HL-60/S4 treated with phorbol 12-myristate 13-acetate at 8.2 ng/mL for 4 days and 3 days (cell line): ENCODE results near the gene SRGAP1.
"Not testable (repeated sequence)": the region's sequence is repeated elsewhere in the genome, so short reads cannot be mapped to it uniquely, and the experiment has no call there.

Experiments used
- in situ Hi-C: fragments of 300-500 bp; cut with MboI; formaldehyde crosslinking; loops from 2 replicates; pipeline ENCODE4 v1.15.0; 2022; ENCODE audit warnings: low sequenced_read_pairs

Gene SRGAP1

DNA sequence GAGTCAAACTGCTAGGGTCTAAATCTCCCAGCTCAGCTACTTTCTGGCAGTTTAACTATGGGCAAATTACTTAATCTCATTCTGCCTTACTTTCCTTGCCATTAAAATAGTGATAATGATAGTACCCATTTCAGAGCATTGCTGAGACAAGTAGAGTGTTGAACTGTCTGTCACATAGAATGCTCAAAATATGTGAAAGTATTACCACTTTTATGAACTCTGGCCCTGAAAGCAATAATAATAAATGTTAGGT lies 19.9 kb downstream of the SRGAP1 start:
- in situ Hi-C loops = no loop called here

DNA sequence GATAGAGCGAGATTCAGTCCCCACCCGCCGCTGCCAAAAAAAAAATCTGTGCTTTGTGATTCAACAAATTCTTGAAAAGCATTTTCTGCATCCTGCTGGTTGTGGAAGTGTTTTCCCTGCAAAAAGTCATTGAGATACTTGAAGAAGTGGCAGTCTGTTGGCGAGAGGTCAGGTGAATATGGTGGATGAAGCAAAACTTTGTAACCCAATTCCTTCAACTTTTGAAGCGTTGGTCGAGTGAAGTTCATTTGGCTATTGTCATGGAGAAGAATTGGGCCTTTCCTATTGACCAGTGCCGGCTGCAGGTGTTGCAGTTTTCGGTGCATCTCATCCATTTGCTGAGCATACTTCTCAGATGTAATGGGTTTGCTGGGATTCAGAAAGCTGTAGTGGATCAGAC lies 20.9 kb downstream of the SRGAP1 start:
- in situ Hi-C loops = no loop called here

DNA sequence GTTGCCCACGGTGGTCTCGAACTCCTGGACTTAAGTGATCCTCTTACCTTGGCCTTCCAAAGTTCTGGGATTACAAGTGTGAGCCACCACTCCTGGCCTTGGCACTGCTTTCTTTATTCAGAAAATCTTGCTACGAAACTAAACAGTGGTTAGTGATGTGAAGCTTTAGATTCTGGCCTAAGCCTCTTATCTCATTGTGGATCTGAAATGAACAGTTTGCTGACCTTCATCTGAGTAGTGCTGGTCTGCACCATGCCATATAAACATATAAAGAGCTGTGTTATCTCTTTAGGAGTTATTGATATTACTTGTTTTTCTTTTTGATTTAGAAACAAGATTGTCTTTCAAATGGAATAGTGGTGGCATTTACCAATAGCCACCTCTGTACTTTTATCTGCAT lies 22.6 kb downstream of the SRGAP1 start:
- in situ Hi-C loops = no loop called here

DNA sequence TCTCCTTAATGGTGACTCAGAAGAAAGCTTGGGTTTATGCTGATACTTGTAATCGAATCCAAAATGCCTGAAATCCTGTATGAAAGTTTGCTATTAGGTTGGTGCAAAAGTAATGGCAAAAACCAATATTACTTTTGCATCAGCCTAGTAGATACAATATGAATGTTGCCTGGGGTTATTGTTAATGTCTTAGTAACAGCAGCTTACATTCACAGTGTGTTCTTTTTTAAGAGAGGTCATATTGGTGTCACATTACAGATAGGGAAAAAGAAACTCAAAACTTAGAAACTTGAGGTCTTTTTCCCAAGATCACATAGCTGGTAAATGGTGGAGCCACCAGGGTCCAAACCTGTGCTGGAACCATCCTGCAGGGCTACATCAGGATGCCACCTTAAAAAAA lies 25.2 kb downstream of the SRGAP1 start:
- in situ Hi-C loops = no loop called here

DNA sequence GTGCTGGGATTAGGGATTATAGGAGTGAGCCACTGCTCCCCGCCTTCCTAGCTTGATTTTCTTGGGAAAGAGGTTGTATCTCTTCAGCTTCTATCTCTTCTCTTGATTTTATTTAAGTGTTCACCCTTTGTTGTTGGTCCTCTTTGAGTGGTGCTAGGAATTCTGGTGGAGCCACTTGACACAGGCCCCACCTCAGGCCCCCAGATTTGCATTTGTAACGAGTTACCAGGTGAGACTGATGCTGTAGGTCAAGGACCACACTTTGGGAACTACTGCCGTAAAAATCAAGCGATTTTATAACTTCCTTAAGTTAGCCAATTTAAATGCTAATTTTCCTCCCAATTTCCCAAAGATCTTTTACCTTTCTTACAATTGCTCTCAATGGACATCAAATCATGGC lies 26.3 kb downstream of the SRGAP1 start:
- in situ Hi-C loops = no loop called here

DNA sequence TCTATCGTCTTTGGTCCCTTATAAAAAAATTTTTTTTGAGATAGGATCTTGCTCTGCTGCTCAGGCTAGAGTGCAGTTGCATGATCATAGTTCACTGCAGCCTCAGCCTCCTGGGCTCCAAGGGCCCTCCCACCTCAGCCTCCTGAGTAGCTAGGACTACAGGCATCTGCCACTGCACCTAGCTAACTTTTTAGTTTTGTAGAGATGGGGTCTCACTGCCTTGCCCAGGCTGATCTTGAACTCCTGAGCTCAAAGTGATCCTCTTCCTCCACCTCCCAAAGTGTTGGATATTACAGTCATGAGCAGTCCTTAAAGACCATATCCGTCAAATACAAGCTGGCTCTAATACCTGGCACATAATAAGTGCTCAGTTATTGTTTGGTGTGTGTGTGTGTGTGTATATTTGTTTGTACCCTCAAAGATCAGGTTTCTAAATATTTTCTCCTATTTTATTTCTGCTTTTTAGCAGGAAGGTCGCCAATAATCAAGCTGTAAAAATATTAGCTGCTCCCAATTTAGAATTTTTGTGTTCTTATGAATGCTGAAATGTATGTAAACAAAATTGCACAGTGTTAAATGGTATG lies 30.5 kb downstream of the SRGAP1 start:
- in situ Hi-C loops = no loop called here

- in situ Hi-C loops = no loop called here
These were observed 31.2 kb downstream of the SRGAP1 start for GRCh38 chr12:63875703-63876102.

- in situ Hi-C loops = no loop called here
These were observed 32.5 kb downstream of the SRGAP1 start for GRCh38 chr12:63876980-63877379.

GRCh38 chr12:63877693-63878092 lies 33.2 kb downstream of the SRGAP1 start:
- in situ Hi-C loops = no loop called here

DNA sequence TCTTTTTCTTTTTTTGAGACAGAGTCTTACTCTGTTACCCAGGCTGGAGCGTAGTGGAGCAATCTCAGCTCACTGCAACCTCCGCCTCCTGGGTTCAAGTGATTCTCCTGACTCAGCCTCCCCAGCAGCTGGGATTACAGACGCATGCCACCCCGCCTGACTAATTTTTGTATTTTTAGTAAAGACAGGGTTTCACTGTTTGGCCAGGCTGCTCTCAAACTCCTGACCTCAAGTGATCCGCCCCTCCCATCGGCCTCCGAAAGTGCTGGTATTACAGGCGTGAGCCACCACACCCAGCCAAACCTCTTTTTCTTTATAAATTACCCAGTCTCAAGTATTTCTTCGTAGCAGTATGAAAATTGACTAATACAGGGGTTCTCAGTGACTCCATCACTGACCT lies 35.7 kb downstream of the SRGAP1 start:
- in situ Hi-C loops = not testable (repeated sequence)

DNA sequence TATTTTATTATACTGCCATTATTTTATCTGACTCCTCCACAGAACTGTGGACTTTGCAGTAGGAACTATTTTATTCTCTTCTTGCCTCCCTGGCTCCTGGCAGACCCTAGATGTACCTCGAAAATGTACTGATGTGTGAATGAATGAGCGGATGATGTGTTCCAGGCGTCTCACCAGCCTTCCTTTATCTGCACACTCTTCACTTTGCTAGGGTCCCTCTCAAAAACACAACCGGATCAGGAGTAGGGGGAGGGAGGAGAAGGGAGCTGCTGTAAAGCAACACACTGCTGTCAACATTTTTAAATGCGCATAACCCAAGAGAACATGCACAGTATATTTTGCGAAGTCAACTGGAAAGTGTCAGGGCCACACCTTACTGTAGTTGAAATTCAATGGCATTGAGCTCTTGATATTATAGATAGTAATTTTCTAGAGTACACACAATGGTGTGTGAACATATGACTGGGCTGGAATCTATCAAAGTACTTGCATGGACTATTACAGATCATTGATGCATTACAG lies 36.3 kb downstream of the SRGAP1 start:
- in situ Hi-C loops = no loop called here

DNA sequence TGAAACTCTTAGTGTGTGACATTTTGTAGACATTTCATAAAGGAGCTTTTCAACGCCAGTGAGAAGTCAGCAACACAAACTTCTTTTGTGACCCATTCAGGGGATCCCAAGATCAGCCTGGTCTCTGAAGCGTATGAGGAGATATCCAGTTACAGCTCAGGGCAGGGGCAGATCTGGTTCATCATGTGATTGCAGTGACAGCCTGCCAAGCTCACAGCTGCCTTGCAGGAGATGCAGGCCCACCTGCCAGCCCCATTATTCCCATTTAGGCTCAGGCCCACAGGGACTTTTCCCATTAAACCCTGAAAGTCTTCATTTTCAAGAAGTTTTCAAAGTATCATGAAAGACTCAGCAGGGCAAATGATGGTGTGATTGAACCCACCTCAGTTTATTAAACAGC lies 38.3 kb downstream of the SRGAP1 start:
- in situ Hi-C loops = no loop called here

DNA sequence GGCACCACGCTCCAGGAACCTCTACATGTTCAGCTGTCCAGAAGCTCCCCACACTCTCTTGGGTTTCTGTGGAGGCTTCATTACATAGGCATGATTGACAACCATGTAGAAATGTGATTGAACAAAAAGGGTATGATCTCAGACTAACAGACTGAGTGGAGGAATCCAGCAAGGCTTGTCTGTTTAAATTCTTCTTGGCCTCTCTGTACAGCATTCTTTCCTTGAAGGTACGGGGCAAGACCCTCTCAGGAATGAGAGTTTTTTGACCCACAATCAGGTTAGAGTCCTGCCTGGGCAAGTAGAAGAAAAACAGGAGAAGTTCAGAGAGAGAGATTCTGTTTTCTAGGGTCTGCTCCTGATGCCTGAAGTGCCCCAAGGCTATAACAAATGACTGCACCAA lies 40.9 kb downstream of the SRGAP1 start:
- in situ Hi-C loops = no loop called here

- in situ Hi-C loops = no loop called here
These were observed 44.6 kb downstream of the SRGAP1 start for GRCh38 chr12:63888908-63889635.

DNA sequence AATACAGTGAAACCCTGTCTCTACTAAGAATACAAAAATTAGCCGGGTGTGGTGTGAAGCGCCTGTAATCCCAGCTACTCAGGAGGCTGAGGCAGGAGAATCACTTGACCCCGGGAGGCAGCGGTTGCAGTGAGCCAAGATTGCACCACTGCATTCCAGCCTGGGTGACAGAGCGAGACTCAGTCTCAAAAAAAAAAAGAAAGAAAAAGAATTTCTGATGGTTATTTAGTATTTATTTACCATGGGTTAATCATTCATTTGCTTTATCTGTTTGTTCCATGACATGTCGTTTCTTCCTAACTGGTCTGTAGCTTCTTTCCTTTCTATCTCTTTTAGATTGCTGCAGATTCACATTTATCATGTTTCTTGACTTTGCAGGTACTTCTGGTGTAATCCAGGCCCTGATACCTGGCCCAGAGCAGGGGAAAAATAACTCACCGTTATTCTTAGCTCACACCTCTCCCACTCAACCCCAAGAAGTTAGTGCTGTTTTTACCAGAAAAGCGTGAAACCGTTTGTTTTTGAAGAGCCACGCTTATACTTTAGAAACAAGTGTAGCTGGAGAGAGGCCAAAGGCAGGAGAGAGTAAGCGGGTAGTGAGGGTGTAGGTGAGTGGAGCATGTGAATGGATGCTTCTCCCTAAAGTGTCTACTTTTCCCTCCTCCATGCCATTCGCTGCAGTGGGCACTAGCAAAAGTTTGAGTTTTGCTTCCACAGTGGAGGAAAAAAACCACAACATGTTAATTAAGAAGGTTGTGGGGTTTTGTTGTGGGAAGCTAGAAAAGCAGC lies 45.4 kb downstream of the SRGAP1 start:
- in situ Hi-C loops = no loop called here

DNA sequence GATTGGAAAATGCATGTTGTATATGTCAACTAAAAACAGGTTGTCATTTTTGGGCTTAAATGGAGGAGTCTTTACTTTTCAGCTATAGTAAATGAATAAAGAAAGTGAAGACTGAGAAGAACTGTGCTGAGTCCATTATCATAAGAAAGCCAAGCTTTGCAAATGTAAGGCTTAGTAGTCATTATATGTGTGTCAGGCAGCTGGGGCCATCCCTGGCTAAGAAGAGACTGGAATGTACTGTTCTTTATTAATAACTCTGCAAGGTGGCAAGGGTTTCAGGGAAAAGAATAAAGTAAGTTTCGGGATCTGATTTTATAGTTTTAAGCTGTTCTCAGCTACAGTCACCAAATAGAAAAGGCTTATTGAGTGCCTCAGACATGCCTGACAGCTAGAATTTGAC lies 48.7 kb downstream of the SRGAP1 start:
- in situ Hi-C loops = no loop called here

- in situ Hi-C loops = no loop called here
These were observed 49.6 kb downstream of the SRGAP1 start for GRCh38 chr12:63894132-63894531.

DNA sequence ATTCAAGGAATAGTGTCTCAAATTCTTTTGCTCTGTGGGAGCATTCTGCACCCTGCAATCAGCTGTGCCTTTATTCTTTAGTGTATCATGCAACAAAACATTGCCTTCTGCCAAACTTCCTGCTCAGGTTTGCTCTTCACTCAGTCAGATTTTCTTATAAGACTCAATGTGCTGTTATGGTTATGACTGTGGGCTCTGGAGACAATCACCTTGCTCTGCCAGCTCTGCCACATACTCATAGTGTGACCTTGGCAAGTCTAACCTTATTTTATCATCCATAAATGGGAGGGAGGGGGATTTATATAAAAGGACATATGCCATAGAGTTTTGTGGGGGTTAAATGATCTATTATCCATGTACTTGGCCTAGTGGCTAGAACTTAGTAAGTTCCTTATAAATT lies 51.3 kb downstream of the SRGAP1 start:
- in situ Hi-C loops = no loop called here

GRCh38 chr12:63897931-63898330 lies 53.4 kb downstream of the SRGAP1 start:
- in situ Hi-C loops = no loop called here

GRCh38 chr12:63898764-63899337 lies 54.4 kb downstream of the SRGAP1 start:
- in situ Hi-C loops = no loop called here

- in situ Hi-C loops = no loop called here
These were observed 54.9 kb downstream of the SRGAP1 start for GRCh38 chr12:63899396-63899795.
